ENCODE results near the gene SCAF11.

DNA sequence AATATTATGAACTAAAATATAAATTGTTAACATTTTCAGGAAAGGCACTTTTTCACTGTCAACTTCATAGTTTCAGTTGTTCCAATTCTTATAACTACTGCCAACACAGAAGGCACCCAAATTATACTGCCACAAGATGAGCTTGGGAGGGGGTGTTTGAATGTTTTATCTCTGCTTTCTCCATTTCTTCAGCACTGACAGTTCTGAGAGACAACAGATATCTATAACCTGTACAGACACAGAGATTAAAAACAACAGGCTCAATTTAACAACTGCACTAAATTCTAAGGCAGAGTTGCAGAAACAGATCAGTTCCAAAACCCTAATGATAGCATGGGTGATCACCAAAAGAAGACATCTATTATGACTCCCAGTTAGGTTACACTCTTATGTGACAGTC lies 12.8 kb downstream of the SCAF11 start:
- TF ChIP-seq POLR2AphosphoS5 (IDR thresholded peaks at IDR 0.05; ENCODE audit: low read depth, low read length), result no peak
- TF ChIP-seq, protein P1, sequence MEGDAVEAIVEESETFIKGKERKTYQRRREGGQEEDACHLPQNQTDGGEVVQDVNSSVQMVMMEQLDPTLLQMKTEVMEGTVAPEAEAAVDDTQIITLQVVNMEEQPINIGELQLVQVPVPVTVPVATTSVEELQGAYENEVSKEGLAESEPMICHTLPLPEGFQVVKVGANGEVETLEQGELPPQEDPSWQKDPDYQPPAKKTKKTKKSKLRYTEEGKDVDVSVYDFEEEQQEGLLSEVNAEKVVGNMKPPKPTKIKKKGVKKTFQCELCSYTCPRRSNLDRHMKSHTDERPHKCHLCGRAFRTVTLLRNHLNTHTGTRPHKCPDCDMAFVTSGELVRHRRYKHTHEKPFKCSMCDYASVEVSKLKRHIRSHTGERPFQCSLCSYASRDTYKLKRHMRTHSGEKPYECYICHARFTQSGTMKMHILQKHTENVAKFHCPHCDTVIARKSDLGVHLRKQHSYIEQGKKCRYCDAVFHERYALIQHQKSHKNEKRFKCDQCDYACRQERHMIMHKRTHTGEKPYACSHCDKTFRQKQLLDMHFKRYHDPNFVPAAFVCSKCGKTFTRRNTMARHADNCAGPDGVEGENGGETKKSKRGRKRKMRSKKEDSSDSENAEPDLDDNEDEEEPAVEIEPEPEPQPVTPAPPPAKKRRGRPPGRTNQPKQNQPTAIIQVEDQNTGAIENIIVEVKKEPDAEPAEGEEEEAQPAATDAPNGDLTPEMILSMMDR (IDR thresholded peaks at IDR 0.05 in 2 of 3, conservative IDR thresholded peaks at IDR 0.05 in 1 of 3; ENCODE audit: borderline replicate concordance in 1 of 3, insufficient read depth in 1 of 3, low read depth in 2 of 3, low read length in 2 of 3), result no peak

Data from HCT116 (cell line).